ENCODE data around the gene PRAMEF11.
"Not testable (repeated sequence)": the region's sequence is repeated elsewhere in the genome, so short reads cannot be mapped to it uniquely, and the experiment has no call there.

The PRAMEF11 gene

GRCh38 chr1:12831310-12831709 lies at the start of gene PRAMEF11:
PRAMEF11 (minus strand) TSS chr1:12831410; CDS start chr1:12828789, 2,621 bp downstream.
- not testable (repeated sequence) for H3K4me3 ChIP-seq (ENCODE audit: low read length); H3K9me3 ChIP-seq (ENCODE audit: control insufficient read depth, low read depth, low read length); H3K27ac ChIP-seq (ENCODE audit: low read length); H3K27me3 ChIP-seq (ENCODE audit: control insufficient read depth, insufficient read depth, low read length); H3K36me3 ChIP-seq (ENCODE audit: control insufficient read depth, low read depth, low read length); H3K4me1 ChIP-seq (ENCODE audit: control insufficient read depth, low read depth, low read length); H3K9ac ChIP-seq (ENCODE audit: low read length)

GRCh38 chr1:12878453-12878852 lies 47.2 kb upstream of the PRAMEF11 start:
- H3K27ac ChIP-seq (ENCODE audit: low read length); H3K9me3 ChIP-seq (ENCODE audit: control insufficient read depth, low read depth, low read length); H3K4me1 ChIP-seq (ENCODE audit: control insufficient read depth, low read depth, low read length); H3K9ac ChIP-seq (ENCODE audit: low read length); H3K27me3 ChIP-seq (ENCODE audit: control insufficient read depth, insufficient read depth, low read length); H3K4me3 ChIP-seq (ENCODE audit: low read length); H3K36me3 ChIP-seq (ENCODE audit: control insufficient read depth, low read depth, low read length): not testable (repeated sequence)

GRCh38 chr1:12863131-12863880 lies 32.1 kb upstream of the PRAMEF11 start:
- not testable (repeated sequence) for H3K27ac ChIP-seq (ENCODE audit: low read length); H3K36me3 ChIP-seq (ENCODE audit: control insufficient read depth, low read depth, low read length); H3K4me3 ChIP-seq (ENCODE audit: low read length); H3K4me1 ChIP-seq (ENCODE audit: control insufficient read depth, low read depth, low read length); H3K27me3 ChIP-seq (ENCODE audit: control insufficient read depth, insufficient read depth, low read length); H3K9ac ChIP-seq (ENCODE audit: low read length); H3K9me3 ChIP-seq (ENCODE audit: control insufficient read depth, low read depth, low read length)

GRCh38 chr1:12856786-12857185 lies 25.6 kb upstream of the PRAMEF11 start, which contains the start of gene PRAMEF2:
PRAMEF2 (plus strand) TSS chr1:12857086; CDS start chr1:12859010, 1,924 bp downstream.
- not testable (repeated sequence) for H3K4me3 ChIP-seq (ENCODE audit: low read length); H3K36me3 ChIP-seq (ENCODE audit: control insufficient read depth, low read depth, low read length); H3K27ac ChIP-seq (ENCODE audit: low read length); H3K9me3 ChIP-seq (ENCODE audit: control insufficient read depth, low read depth, low read length); H3K9ac ChIP-seq (ENCODE audit: low read length); H3K27me3 ChIP-seq (ENCODE audit: control insufficient read depth, insufficient read depth, low read length); H3K4me1 ChIP-seq (ENCODE audit: control insufficient read depth, low read depth, low read length)

GRCh38 chr1:12851779-12852178 lies 20.6 kb upstream of the PRAMEF11 start:
- Histone ChIP-seq H3K4me1 (ENCODE audit: control insufficient read depth, low read depth, low read length) (no peaks in the 10 kb centered on the region), H3K4me3 (ENCODE audit: low read length) (no peak overlapping the region), H3K9me3 (ENCODE audit: control insufficient read depth, low read depth, low read length) (peaks cover 3% of the 10 kb centered on the region), H3K36me3 (ENCODE audit: control insufficient read depth, low read depth, low read length) (no peaks in the 10 kb centered on the region), H3K27me3 (ENCODE audit: control insufficient read depth, insufficient read depth, low read length) (no peaks in the 10 kb centered on the region), H3K9ac (ENCODE audit: low read length) (no peak overlapping the region), H3K27ac (ENCODE audit: low read length) (no peak overlapping the region)

- H3K4me1 ChIP-seq (ENCODE audit: control insufficient read depth, low read depth, low read length); H3K9me3 ChIP-seq (ENCODE audit: control insufficient read depth, low read depth, low read length); H3K27ac ChIP-seq (ENCODE audit: low read length): not testable (repeated sequence)
Observed at GRCh38 chr1:12848620-12849019, 17.4 kb upstream of the PRAMEF11 start, which contains the start of gene HNRNPCL1. HNRNPCL1 (minus strand) TSS chr1:12848720; CDS start chr1:12848289, 431 bp downstream.

GRCh38 chr1:12833251-12833650 lies 2.0 kb upstream of the PRAMEF11 start:
- not testable (repeated sequence) for H3K27ac ChIP-seq (ENCODE audit: low read length); H3K4me1 ChIP-seq (ENCODE audit: control insufficient read depth, low read depth, low read length); H3K36me3 ChIP-seq (ENCODE audit: control insufficient read depth, low read depth, low read length); H3K27me3 ChIP-seq (ENCODE audit: control insufficient read depth, insufficient read depth, low read length); H3K9ac ChIP-seq (ENCODE audit: low read length); H3K9me3 ChIP-seq (ENCODE audit: control insufficient read depth, low read depth, low read length); H3K4me3 ChIP-seq (ENCODE audit: low read length)

More at GRCh38 chr1:12848620-12849019, 17.4 kb upstream of the PRAMEF11 start, which contains the start of gene HNRNPCL1:
- not testable (repeated sequence) for H3K9ac ChIP-seq (ENCODE audit: low read length); H3K36me3 ChIP-seq (ENCODE audit: control insufficient read depth, low read depth, low read length); H3K27me3 ChIP-seq (ENCODE audit: control insufficient read depth, insufficient read depth, low read length); H3K4me3 ChIP-seq (ENCODE audit: low read length)

GRCh38 chr1:12819061-12819460 lies 12.1 kb downstream of the PRAMEF11 start:
- not testable (repeated sequence) for H3K9ac ChIP-seq (ENCODE audit: low read length); H3K27me3 ChIP-seq (ENCODE audit: control insufficient read depth, insufficient read depth, low read length); H3K27ac ChIP-seq (ENCODE audit: low read length); H3K36me3 ChIP-seq (ENCODE audit: control insufficient read depth, low read depth, low read length); H3K4me1 ChIP-seq (ENCODE audit: control insufficient read depth, low read depth, low read length); H3K9me3 ChIP-seq (ENCODE audit: control insufficient read depth, low read depth, low read length); H3K4me3 ChIP-seq (ENCODE audit: low read length)

GRCh38 chr1:12811409-12811784 lies 19.8 kb downstream of the PRAMEF11 start:
- Histone ChIP-seq H3K4me3 (ENCODE audit: low read length) (no peak overlapping the region), H3K27ac (ENCODE audit: low read length) (no peak overlapping the region), H3K9ac (ENCODE audit: low read length) (no peak overlapping the region), H3K36me3 (ENCODE audit: control insufficient read depth, low read depth, low read length) (no peaks in the 10 kb centered on the region), H3K4me1 (ENCODE audit: control insufficient read depth, low read depth, low read length) (no peaks in the 10 kb centered on the region), H3K9me3 (ENCODE audit: control insufficient read depth, low read depth, low read length) (peaks cover 25% of the 10 kb centered on the region), H3K27me3 (ENCODE audit: control insufficient read depth, insufficient read depth, low read length) (no peaks in the 10 kb centered on the region)

- no peaks in the 10 kb centered on the region for H3K36me3 ChIP-seq (ENCODE audit: control insufficient read depth, low read depth, low read length)
- no peak overlapping the region for H3K4me3 ChIP-seq (ENCODE audit: low read length)
- no peak overlapping the region for H3K27ac ChIP-seq (ENCODE audit: low read length)
- H3K9me3 ChIP-seq (ENCODE audit: control insufficient read depth, low read depth, low read length) = peaks cover 28% of the 10 kb centered on the region
- H3K9ac ChIP-seq (ENCODE audit: low read length) = no peak overlapping the region
- H3K27me3 ChIP-seq (ENCODE audit: control insufficient read depth, insufficient read depth, low read length) = no peaks in the 10 kb centered on the region
- H3K4me1 ChIP-seq (ENCODE audit: control insufficient read depth, low read depth, low read length) = no peaks in the 10 kb centered on the region
Observed at GRCh38 chr1:12810691-12811408, 20.4 kb downstream of the PRAMEF11 start.

- H3K9me3 ChIP-seq (ENCODE audit: control insufficient read depth, low read depth, low read length) = peaks cover 29% of the 10 kb centered on the region
- no peak overlapping the region for H3K27ac ChIP-seq (ENCODE audit: low read length)
- H3K36me3 ChIP-seq (ENCODE audit: control insufficient read depth, low read depth, low read length) = no peaks in the 10 kb centered on the region
- H3K4me1 ChIP-seq (ENCODE audit: control insufficient read depth, low read depth, low read length) = no peaks in the 10 kb centered on the region
- no peak overlapping the region for H3K9ac ChIP-seq (ENCODE audit: low read length)
- H3K27me3 ChIP-seq (ENCODE audit: control insufficient read depth, insufficient read depth, low read length) = no peaks in the 10 kb centered on the region
- no peak overlapping the region for H3K4me3 ChIP-seq (ENCODE audit: low read length)
Observed at GRCh38 chr1:12809933-12810332, 21.3 kb downstream of the PRAMEF11 start.

GRCh38 chr1:12799730-12800129 lies 31.5 kb downstream of the PRAMEF11 start:
- Histone ChIP-seq H3K9me3 (ENCODE audit: control insufficient read depth, low read depth, low read length) (peaks cover 29% of the 10 kb centered on the region), H3K4me1 (ENCODE audit: control insufficient read depth, low read depth, low read length) (no peaks in the 10 kb centered on the region), H3K27me3 (ENCODE audit: control insufficient read depth, insufficient read depth, low read length) (no peaks in the 10 kb centered on the region), H3K9ac (ENCODE audit: low read length) (no peak overlapping the region), H3K27ac (ENCODE audit: low read length) (no peak overlapping the region), H3K36me3 (ENCODE audit: control insufficient read depth, low read depth, low read length) (no peaks in the 10 kb centered on the region), H3K4me3 (ENCODE audit: low read length) (no peak overlapping the region)
